Mesangial cell (primary cell): ENCODE measurements around the gene PON3. TPM values are rescaled to one million over a fixed set of nuclear protein-coding genes. Genes with fewer than 3 reads are reported as not detected.

Experiments used
- total RNA-seq: library from RNA; depleted of rRNA; stranded (reverse); fragments of >200 nt; gene quantifications from 2 replicates; pipeline ENCODE4 v1.2.3, GENCODE V29; 2015

Gene PON3
- not detected in 2 replicates for total RNA-seq

DNA sequence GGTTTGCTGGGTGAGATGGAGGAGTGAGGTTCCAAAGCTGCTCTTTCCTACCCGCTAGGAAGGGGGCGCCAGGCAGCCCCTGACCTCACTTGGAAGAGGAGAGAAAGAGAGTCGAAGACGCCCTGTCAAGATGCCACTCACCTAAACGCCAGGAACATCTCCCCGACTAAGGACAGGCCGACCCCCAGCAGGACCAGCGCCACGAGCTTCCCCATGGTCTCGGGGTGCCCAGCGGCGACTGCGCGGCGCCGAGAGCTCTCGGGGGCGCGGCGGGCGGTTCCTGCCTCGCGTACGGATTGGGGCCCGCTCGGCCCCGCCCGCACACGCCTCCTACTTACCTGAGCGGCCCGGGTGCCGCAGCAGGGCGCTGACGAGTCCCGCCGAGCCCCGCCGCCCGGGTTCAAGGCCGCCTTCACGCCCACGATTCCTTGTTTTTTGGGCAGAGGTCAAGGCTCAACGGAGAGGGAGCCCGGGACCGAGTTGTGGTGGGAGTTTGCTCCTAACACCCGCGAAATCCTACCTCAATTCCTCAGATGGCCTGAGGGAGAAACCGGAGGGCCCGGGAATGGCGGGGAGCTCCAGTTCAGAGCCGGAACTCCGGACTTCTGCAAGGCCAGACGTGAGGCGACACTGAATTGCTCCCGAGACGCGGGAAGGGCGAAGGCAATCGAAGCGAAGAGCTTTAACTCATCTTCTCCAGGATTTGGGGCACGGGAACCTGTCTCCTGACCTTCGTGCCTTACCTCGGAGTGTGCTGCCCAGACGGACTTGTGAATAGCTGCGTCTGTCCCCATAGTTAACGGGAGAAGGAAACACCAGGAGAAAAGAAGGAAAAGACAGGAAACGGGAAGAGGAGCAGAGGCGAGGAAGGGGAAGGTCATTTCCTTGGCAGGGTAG, at the start of gene PON3:
TSS of gene PON3 (minus strand) at position 240 of the 897 bp plus-strand sequence. CDS start at position 215, 25 bp downstream.

DNA sequence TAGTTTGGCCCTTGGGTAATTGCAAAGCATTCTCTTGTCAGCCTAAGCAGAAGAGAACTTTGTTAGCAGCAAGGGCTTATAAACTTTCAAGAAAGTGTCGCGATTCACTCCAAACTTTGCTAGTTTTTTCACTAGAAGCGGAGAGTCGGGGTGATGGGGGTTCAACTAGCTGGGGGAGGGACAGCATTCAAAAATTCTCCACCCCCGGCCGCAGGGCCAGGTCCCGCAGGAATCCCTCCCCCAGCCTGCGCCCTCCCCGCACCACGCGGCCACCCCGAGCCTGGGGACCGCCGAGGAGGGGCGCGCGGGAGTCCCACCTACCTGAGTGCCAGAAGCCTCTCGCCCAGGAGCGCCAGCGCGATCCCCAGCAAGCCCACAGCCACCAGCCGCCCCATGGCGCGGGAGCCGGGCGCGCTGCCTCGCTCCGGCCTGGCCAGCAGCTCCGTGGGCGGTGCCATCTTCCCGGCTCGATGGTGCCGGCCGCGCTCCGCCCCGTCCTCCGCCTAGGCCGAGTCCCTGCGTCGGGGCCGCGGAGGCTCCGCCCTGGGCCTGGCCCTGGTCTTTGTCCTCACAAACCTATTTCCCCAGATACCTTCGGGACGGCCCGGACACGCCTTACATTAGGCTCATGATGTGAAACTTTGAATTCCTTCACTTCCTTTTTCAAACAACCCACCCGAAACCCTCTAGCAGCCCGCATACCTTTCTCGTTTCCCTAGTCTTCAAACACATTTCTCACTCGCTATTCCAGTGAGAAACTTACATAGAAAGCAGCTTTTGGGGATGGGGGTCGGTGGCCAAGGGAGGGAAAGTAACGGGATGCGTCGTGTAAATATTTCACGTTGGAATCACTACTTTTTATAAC, 38.6 kb upstream of the PON3 start, which contains the start of gene PON2:
TSS of gene PON2 (minus strand) at position 472 of the 865 bp plus-strand sequence. CDS start at position 395, 77 bp downstream.

DNA sequence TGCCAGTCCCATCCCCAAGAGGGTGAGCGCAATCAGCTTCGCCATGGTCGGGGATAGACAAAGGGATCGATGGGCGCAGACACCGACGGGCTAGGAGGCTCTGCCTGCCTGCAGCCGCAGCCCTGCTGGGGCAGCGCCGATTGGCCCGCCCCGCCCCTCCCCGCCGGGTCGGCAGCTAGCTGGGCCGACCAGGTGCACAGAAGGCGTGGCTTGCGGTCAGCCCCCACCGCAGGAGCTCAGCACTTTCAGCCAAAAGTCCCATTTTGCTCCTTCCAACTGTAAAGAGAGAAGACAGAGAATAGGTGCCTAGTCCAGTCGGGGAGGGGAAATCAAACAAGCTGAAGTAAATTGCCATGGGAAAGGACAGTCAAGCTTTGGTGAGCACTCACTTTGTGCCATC, 71.7 kb downstream of the PON3 start, which contains the start of gene PON1:
TSS of gene PON1 (minus strand) at position 102 of the 400 bp plus-strand sequence. CDS start at position 45, 57 bp downstream.

Other genes with a start within 250 kb of the PON3 start
- under 0.01 TPM in 1 of 2 replicates, not detected in the other for gene PON1, start 71.8 kb downstream of the PON3 start, total RNA-seq
- gene PON2, start 38.7 kb upstream of the PON3 start, total RNA-seq = 154 and 212 TPM in 2 replicates
- under 0.01 and 0.13 TPM in 2 replicates for gene ASB4, start 89.6 kb upstream of the PON3 start, total RNA-seq
- gene PDK4, start 200.1 kb upstream of the PON3 start, total RNA-seq = under 0.01 and 1.6 TPM in 2 replicates